ENCODE data around the gene CREB5. TPM values are rescaled to one million over a fixed set of nuclear protein-coding genes. Genes with fewer than 3 reads are reported as not detected.

Gene CREB5
- total and polyA plus RNA-seq, 11 donors, result 7.6 to 38.7 (median 15.2) TPM

GRCh38 chr7:28688651-28689050, 276.3 kb downstream of the CREB5 start:
- ATAC-seq (peak; percentile 26 to 64 (median 54)), DNase-seq (peak; percentile 42 to 63 (median 46))
- Histone ChIP-seq H3K4me1 (peaks cover 7 to 55% (median 36%) of the 10 kb centered on the region in 12 donors), H3K36me3 (no peaks in the 10 kb centered on the region), H3K27me3 (no peaks in the 10 kb centered on the region), H3K9me3 (no peaks in the 10 kb centered on the region), H3K27ac (peak overlapping the region in 11 of 12 donors; percentile 0 to 96 (median 88)), H3K4me3 (peak overlapping the region in 7 of 12 donors; percentile 6 to 65 (median 60))
- intact Hi-C loops (cut with DNase I), result loop anchor here (5.0 to 10.0 kb wide), 9 partner anchors 44 to 294 kb away; partner anchors contain the start of gene CREB5 (in 2 of the 10)
- TF ChIP-seq POLR2A (IDR thresholded peaks at IDR 0.05) (no peak), CTCF (IDR thresholded peaks at IDR 0.05) (no peak)
- 32 to 46% (median 35%) methylated on average over 5 of the region's 5 CpGs for WGBS, 4 donors

- no peaks in the 10 kb centered on the region for H3K9me3 ChIP-seq
- TF ChIP-seq POLR2A (IDR thresholded peaks at IDR 0.05) (peak in 1 of 2 donors; percentile 26), CTCF (IDR thresholded peaks at IDR 0.05) (no peak)
- peaks cover 0 to 63% (median 40%) of the 10 kb centered on the region in 12 donors for H3K4me1 ChIP-seq
- intact Hi-C loops (cut with DNase I), result no loop called here
- peak overlapping the region; percentile 17 to 73 (median 62) for H3K27ac ChIP-seq
- ATAC-seq (peak; percentile 75 to 94 (median 90)), DNase-seq (peak in 4 of 5 donors; percentile 34 to 71 (median 57))
- no peak overlapping the region for H3K4me3 ChIP-seq
- no peaks in the 10 kb centered on the region for H3K27me3 ChIP-seq
- H3K36me3 ChIP-seq, result no peaks in the 10 kb centered on the region
- 54 to 72% (median 64%) methylated on average over 5 of the region's 5 CpGs for WGBS, 4 donors
Observed at GRCh38 chr7:28695300-28696295, 283.3 kb downstream of the CREB5 start.

- ATAC-seq (no peak), DNase-seq (no peak)
- H3K36me3 ChIP-seq, result no peaks in the 10 kb centered on the region
- H3K9me3 ChIP-seq, result no peaks in the 10 kb centered on the region
- TF ChIP-seq CTCF (IDR thresholded peaks at IDR 0.05) (no peak), POLR2A (IDR thresholded peaks at IDR 0.05) (no peak)
- peak overlapping the region in 4 of 12 donors; percentile 32 to 66 (median 32) for H3K27ac ChIP-seq
- no peaks in the 10 kb centered on the region for H3K27me3 ChIP-seq
- no peak overlapping the region for H3K4me3 ChIP-seq
- intact Hi-C loops (cut with DNase I), result loop anchor here in 1 of 10 donors (2.0 kb wide), 1 partner anchor 157 kb away; no protein-coding TSS in a partner anchor
- WGBS, 4 donors, result 73 to 77% (median 75%) methylated on average over 6 of the region's 6 CpGs
- H3K4me1 ChIP-seq, result peaks cover 0 to 85% (median 61%) of the 10 kb centered on the region in 12 donors
Observed at GRCh38 chr7:28697913-28698563, 285.7 kb downstream of the CREB5 start.
